Right lobe of liver (tissue), 6 donors: ENCODE data around the gene LDAH. TPM values are rescaled to one million over a fixed set of nuclear protein-coding genes. Genes with fewer than 3 reads are reported as not detected.

Experiments used
- ATAC-seq, 4 donors: fragments of 200-7000 bp; cut with Tn5 transposase; one replicate each; pipeline ENCODE4 v1.9.1; 2020; ENCODE audit warnings: mild to moderate bottlenecking in 4 of 4, moderate library complexity in 4 of 4
- DNase-seq, 3 donors: peaks; one replicate each; pipeline ENCODE4 v3.0.0-alpha.2; 2020
- H3K27ac ChIP-seq, 3 donors: fragments of 200-600 bp; one replicate each; pipeline ENCODE4 v1.8.0; 2022
- H3K27me3 ChIP-seq, 2 donors: fragments of 200-600 bp; one replicate each; pipeline ENCODE4 v1.8.0; 2022
- H3K36me3 ChIP-seq, 4 donors: fragments of 200-600 bp; sonication (generic) in 1 of 4; one replicate each; pipeline versions ENCODE4 v1.5.1 to v1.8.0; 2017 to 2022; ENCODE audit warnings: control low read depth in 1 of 4
- H3K4me1 ChIP-seq, 4 donors: fragments of 200-600 bp; sonication (generic) in 1 of 4; one replicate each; pipeline versions ENCODE4 v1.5.1 to v1.8.0; 2017 to 2022; ENCODE audit warnings: control low read depth in 1 of 4
- H3K4me3 ChIP-seq, 3 donors: fragments of 200-600 bp; one replicate each; pipeline ENCODE4 v1.8.0; 2022
- H3K9me3 ChIP-seq, 4 donors: fragments of 200-600 bp; sonication (generic) in 1 of 4; one replicate each; pipeline versions ENCODE4 v1.5.1 to v1.8.0; 2017 to 2022; ENCODE audit warnings: control low read depth in 1 of 4
- POLR2A ChIP-seq: fragments of 450-650 bp; IDR thresholded peaks from one replicate; pipeline ENCODE4 v1.6.1; 2017; ENCODE audit warnings: antibody characterized with exemption, mild to moderate bottlenecking
- WGBS: methylation state at CpG from one replicate; pipeline ENCODE4 v1.1.6; 2018; ENCODE audit warnings: low coverage, low lambda C conversion rate; ENCODE audit not compliant: insufficient coverage; ENCODE audit errors: missing lambda C conversion rate; 5-methylcytosine and 5-hydroxymethylcytosine counted together
- intact Hi-C, 2 donors: fragments of 100-400 bp; cut with DNase I; formaldehyde crosslinking; loops; one replicate each; pipeline versions ENCODE4 v1.11.2 to v1.14.1; 2022
- total RNA-seq, 6 experiments: library from RNA; depleted of rRNA in 2 of 6; stranded (reverse); fragments of >200 nt in 2 of 6; fragmentation: NEBNext Ultra II Directional in 3 of 6; extraction: Animal tissue kit (Norgen Biotek cat#: 25700) in 3 of 6; gene quantifications; one replicate each; pipeline versions ENCODE4 v1.1.0 to v1.2.4, GENCODE V29; 2016 to 2023
- TF ChIP-seq, protein P1 (sequence below), 4 donors: fragments of 200-600 bp in 3 of 4; fragments of 450-650 bp in 1 of 4; IDR thresholded peaks; one replicate each; pipeline versions ENCODE4 v1.5.1 to v1.8.0; 2016 to 2022; ENCODE audit warnings: antibody characterized with exemption in 4 of 4, mild to moderate bottlenecking in 2 of 4
- donor health status: DM: no; HTN: yes; CAD: no.
- donor health status: DM: no; HTN: no; CAD: no.
- donor health status: DM: no; HTN: no; CAD: no.
- donor health status: DM: no; HTN: yes; CAD: no.
- donor health status: DM: no; HTN: yes; CAD: no.

The LDAH gene
- total RNA-seq, 6 experiments from 2014 or later = 9.0 to 18.7 (median 14.1) TPM

DNA sequence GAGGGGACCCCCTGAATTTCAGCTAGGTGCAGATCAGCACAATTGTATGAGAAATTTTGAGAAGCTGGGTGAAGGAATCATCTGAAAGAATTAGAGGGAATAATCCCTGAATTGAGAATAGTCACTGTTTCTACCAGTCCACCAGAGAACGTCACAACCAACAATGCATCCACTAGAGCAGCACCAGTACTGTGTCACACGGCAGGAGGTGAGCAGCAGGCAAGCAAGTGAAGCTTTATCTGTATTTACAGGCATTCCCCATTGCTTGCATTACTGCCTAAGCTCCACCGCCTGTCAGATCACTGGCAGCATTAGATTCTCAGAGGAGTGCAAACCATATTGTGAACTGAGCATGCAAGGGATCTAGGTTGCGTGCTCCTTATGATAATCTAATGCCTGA, 115.3 kb downstream of the LDAH start:
- no peak overlapping the region for H3K27ac ChIP-seq
- no peaks in the 10 kb centered on the region for H3K4me1 ChIP-seq
- intact Hi-C loops = no loop called here
- no peak for DNase-seq
- TF ChIP-seq, protein P1, sequence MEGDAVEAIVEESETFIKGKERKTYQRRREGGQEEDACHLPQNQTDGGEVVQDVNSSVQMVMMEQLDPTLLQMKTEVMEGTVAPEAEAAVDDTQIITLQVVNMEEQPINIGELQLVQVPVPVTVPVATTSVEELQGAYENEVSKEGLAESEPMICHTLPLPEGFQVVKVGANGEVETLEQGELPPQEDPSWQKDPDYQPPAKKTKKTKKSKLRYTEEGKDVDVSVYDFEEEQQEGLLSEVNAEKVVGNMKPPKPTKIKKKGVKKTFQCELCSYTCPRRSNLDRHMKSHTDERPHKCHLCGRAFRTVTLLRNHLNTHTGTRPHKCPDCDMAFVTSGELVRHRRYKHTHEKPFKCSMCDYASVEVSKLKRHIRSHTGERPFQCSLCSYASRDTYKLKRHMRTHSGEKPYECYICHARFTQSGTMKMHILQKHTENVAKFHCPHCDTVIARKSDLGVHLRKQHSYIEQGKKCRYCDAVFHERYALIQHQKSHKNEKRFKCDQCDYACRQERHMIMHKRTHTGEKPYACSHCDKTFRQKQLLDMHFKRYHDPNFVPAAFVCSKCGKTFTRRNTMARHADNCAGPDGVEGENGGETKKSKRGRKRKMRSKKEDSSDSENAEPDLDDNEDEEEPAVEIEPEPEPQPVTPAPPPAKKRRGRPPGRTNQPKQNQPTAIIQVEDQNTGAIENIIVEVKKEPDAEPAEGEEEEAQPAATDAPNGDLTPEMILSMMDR (IDR thresholded peaks at IDR 0.05) = no peak
- no peak for TF ChIP-seq POLR2A
- H3K9me3 ChIP-seq = no peaks in the 10 kb centered on the region
- no peaks in the 10 kb centered on the region for H3K36me3 ChIP-seq
- H3K27me3 ChIP-seq = no peaks in the 10 kb centered on the region
- no peak for ATAC-seq
- no peak overlapping the region for H3K4me3 ChIP-seq
- 79% methylated on average over 3 of the region's 4 CpGs for WGBS

DNA sequence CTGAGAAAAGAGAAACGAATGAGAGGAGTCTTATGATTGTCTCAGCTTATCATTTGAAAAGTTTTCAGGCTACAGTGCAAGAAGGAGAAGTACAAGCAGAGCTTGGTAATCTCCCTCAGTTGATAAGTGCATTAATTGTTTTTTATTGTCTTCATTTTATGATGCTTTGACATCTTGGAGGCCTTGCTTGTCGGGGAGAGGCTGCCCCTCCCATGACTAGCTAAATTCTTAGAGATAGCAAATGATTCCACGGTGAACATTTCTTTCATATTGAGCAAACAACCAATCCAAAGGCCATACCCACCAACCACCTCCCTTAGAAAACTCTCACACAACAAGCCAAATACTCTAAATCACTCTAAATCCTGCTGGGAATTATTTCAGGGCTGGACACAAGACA, 116.1 kb downstream of the LDAH start:
- intact Hi-C loops = no loop called here
- Histone ChIP-seq H3K4me3 (no peak overlapping the region), H3K36me3 (no peaks in the 10 kb centered on the region), H3K27me3 (no peaks in the 10 kb centered on the region), H3K4me1 (no peaks in the 10 kb centered on the region), H3K9me3 (no peaks in the 10 kb centered on the region), H3K27ac (no peak overlapping the region)
- ATAC-seq (no peak), DNase-seq (no peak)
- WGBS = 67% methylated on average over 3 of the region's 3 CpGs
- TF ChIP-seq, protein P1 (IDR thresholded peaks at IDR 0.05) = no peak
- TF ChIP-seq POLR2A = no peak

DNA sequence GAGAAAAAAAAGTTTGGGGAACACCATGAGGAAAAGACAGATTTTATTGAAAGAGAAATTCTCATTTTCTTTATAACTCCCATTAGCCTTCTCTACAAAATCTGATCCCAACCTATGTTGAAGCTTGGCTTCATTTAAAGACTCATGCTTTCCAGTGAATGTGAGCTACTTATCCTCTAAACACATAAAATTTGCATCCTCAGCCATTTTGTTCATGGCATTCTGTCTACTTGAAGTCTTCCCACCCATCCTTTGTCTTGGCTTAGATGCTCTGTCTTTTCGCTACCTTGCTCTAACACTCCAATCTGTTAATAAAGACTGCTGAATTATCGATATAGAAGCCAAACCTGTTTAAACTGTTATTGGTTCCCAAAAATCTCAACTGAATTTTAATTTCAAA, 116.7 kb downstream of the LDAH start:
- ATAC-seq = no peak
- Histone ChIP-seq H3K9me3 (no peaks in the 10 kb centered on the region), H3K4me3 (no peak overlapping the region), H3K27me3 (no peaks in the 10 kb centered on the region), H3K4me1 (no peaks in the 10 kb centered on the region), H3K36me3 (no peaks in the 10 kb centered on the region), H3K27ac (no peak overlapping the region)
- no peak for TF ChIP-seq POLR2A
- TF ChIP-seq, protein P1 (IDR thresholded peaks at IDR 0.05) = no peak
- no peak for DNase-seq
- intact Hi-C loops = no loop called here
- WGBS = 100% methylated on average over 2 of the region's 2 CpGs

DNA sequence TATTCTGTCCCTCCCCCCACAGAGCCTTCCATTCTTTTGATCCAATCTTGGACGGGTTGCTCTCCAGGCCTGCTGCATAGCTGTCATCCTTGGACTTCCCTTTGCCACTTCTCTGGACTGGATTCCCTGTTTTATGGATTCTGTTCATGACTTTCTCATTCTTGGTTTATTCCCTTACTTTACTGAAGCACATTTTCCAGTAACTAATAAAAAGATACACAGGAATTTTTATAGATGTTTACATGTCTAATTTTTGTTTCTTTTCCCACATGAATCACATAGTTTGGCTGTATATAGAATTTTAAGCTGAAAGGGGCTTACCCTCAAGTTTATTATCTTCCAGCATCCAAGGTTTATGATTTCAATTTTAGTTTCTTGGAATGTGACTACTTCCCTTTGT, 118.0 kb downstream of the LDAH start:
- no peaks in the 10 kb centered on the region for H3K9me3 ChIP-seq
- H3K27me3 ChIP-seq = no peaks in the 10 kb centered on the region
- no peak for DNase-seq
- WGBS = 38% methylated on average over 1 of the region's 1 CpG
- ATAC-seq = no peak
- TF ChIP-seq, protein P1 (IDR thresholded peaks at IDR 0.05) = no peak
- TF ChIP-seq POLR2A = no peak
- no peaks in the 10 kb centered on the region for H3K36me3 ChIP-seq
- no peak overlapping the region for H3K4me3 ChIP-seq
- no peaks in the 10 kb centered on the region for H3K4me1 ChIP-seq
- H3K27ac ChIP-seq = no peak overlapping the region
- intact Hi-C loops = no loop called here

- no peak for TF ChIP-seq POLR2A
- TF ChIP-seq, protein P1 (IDR thresholded peaks at IDR 0.05) = no peak
- H3K27me3 ChIP-seq = no peaks in the 10 kb centered on the region
- H3K4me1 ChIP-seq = peaks cover 0 to 11% (median 5%) of the 10 kb centered on the region in 4 donors
- whole genome bisulfite sequencing = 87% methylated on average over 5 of the region's 5 CpGs
- DNase-seq = no peak
- H3K36me3 ChIP-seq = no peaks in the 10 kb centered on the region
- no peak for ATAC-seq
- H3K27ac ChIP-seq = no peak overlapping the region
- intact Hi-C loops = no loop called here
- H3K4me3 ChIP-seq = no peak overlapping the region
- H3K9me3 ChIP-seq = no peaks in the 10 kb centered on the region
Measured at GRCh38 chr2:20702563-20702962, 120.3 kb downstream of the LDAH start.
